PC-9 (cell line): ENCODE results near the gene GSK3B.

Experiments used
- CTCF ChIP-seq: fragments of 200-600 bp; sonication (generic); conservative IDR thresholded peaks from 2 replicates; pipeline ENCODE4 v1.6.1; 2017; ENCODE audit warnings: mixed run types, antibody characterized with exemption, mild to moderate bottlenecking, moderate library complexity
- EZH2 ChIP-seq: fragments of 200-600 bp; sonication (generic); IDR thresholded peaks from 2 replicates; pipeline ENCODE4 v1.8.0; 2017; ENCODE audit warnings: antibody characterized with exemption, low read depth

DNA sequence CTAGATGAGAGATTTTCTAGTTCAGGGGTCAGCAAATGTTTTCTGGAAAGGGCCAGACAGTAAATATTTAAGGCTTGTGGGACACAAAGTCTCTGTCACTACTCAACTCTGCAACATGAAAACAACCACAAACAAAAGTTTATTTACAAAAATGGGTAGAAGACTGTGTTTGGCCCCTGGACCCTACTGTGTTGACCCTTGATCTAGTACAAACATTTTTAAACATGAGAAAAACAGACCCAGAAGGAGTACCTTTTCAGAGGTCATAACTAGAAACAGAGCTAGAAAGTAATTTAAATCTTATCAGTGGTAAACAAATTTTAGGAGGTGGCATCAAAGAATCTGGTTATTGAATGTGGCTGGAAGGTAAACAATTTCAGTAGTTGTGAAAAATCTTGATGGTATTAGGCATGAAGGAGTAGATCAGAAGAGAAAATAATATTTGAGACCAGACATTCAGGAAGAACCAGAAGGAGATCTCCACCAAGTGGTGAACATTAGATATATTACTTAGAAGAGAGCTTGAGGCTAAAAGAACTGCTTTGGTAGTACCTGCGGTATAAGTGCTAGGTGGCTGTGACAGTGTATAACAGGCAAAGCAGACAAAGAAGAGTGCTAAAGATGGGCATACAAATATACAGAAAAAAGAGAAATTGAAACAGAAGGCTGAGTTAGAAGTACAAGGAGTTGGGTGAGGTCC, 210.6 kb downstream of the GSK3B start:
- TF ChIP-seq CTCF (no peak), EZH2 (no peak)
